ENCODE results near the gene WAPL.

DNA sequence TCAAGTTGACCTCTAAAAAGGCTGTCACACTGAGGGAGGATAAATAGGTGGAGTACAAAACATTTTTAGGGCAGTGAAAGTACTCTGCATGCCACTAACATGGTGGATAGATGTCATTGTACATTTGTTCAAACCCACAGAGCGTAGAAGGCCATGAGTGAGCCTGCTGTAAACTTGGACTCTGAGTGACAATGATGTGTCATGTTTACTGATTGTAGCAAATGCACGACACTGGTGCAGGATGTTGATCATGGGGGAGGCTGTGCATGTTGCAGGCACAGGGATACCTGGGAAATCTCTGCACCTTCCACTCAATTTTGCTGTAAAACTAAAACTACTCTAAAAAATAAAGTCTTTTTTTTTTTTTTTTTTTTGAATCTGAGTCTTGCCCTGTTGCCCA lies 102.5 kb downstream of the WAPL start:
- TF ChIP-seq, protein P1, sequence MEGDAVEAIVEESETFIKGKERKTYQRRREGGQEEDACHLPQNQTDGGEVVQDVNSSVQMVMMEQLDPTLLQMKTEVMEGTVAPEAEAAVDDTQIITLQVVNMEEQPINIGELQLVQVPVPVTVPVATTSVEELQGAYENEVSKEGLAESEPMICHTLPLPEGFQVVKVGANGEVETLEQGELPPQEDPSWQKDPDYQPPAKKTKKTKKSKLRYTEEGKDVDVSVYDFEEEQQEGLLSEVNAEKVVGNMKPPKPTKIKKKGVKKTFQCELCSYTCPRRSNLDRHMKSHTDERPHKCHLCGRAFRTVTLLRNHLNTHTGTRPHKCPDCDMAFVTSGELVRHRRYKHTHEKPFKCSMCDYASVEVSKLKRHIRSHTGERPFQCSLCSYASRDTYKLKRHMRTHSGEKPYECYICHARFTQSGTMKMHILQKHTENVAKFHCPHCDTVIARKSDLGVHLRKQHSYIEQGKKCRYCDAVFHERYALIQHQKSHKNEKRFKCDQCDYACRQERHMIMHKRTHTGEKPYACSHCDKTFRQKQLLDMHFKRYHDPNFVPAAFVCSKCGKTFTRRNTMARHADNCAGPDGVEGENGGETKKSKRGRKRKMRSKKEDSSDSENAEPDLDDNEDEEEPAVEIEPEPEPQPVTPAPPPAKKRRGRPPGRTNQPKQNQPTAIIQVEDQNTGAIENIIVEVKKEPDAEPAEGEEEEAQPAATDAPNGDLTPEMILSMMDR (IDR thresholded peaks at IDR 0.05) = no peak
- TF ChIP-seq POLR2A (IDR thresholded peaks at IDR 0.05) = no peak

All from right lobe of liver (tissue), 4 donors.